Activated naive CD4-positive, alpha-beta T cell treated with anti-CD3 and anti-CD28 coated beads, Interleukin-2, amount 10 ng/mL, durations not matched to agents 7 days and 5 days (primary cell): ENCODE results near the gene FAM43B.

Source experiments
- CTCF ChIA-PET: fragments of 350-600 bp; sonication (Branson Sonifier 250); formaldehyde crosslinking; loops from one replicate; lab custom pipeline; 2021; ENCODE audit warnings: antibody characterized with exemption; lab: Charles Lee
- DNase-seq: peaks from one replicate; pipeline ENCODE4 v3.0.0-alpha.2; 2020
- H3K27ac Mint-ChIP-seq: one replicate; pipeline ENCODE4 v1.8.0; 2021; ENCODE audit warnings: mild to moderate bottlenecking, moderate library complexity, mixed read lengths
- H3K27me3 Mint-ChIP-seq: one replicate; pipeline ENCODE4 v1.8.0; 2021; ENCODE audit warnings: mild to moderate bottlenecking, mixed read lengths
- H3K36me3 Mint-ChIP-seq: one replicate; pipeline ENCODE4 v1.8.0; 2021; ENCODE audit warnings: mixed read lengths
- H3K4me1 Mint-ChIP-seq: one replicate; pipeline ENCODE4 v1.8.0; 2021; ENCODE audit warnings: mixed read lengths
- H3K4me3 Mint-ChIP-seq: one replicate; pipeline ENCODE4 v1.8.0; 2021; ENCODE audit warnings: mild to moderate bottlenecking, moderate library complexity, mixed read lengths
- H3K9me3 Mint-ChIP-seq: one replicate; pipeline ENCODE4 v1.8.0; 2021; ENCODE audit warnings: mixed read lengths

Gene FAM43B

DNA sequence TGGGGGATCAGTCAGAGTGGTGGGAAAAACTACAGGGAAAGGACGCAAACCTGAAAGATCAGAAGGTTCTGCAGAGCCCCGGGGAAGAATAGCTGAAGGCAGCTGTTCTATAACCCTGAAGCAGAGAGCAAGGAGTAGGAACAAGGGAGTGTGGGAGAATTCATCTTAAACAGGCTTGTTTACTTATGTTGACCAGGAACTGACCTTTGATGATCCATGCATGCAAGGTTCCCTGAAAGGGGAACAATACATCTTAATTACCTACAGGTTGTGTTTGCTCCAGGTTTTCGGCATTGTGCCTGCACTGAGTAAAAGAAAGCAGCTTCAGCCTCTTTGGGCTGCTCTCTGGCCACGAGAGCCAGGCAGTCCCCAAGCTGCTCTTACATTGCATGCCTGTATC is 18.7 kb upstream of the FAM43B start:
- H3K27ac Mint-ChIP-seq: no peak overlapping the region

DNA sequence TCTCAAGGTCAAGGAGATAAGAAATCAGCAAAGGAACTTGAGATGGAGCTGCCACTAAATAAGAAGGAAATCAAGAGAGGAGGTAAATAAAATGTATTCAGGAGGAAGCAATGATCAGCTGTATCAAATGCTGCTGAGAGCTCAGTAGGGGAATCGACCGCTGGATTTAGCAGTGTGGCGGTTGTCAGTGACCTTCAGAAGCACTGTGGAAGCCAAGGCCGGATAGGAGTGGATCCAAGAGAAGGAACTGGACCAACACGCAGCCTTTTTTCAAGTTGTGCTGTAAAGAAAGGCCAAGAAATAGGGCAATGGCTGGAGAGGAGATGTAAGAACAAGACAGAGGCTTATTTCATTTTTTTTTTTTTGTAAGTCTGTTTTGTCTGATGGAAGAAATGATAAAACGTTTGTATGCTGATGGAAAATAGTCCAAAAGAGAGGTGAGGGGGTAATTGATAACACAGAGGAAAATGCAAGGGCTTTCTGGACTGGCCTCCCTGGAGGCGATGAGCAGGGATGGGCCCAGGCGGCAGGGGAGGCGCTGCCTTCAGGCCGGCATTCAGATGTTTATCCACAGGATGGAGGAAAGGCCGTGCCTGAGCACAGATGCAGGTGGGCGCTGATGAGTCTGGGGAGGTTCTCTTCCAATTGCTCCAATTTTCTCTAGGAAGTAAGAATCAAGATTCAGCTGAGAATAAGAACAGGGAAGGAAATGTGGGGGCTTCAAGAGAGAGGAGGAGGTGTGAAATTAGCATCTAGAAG is 17.5 kb upstream of the FAM43B start:
- CTCF ChIA-PET: interaction anchor here (1.2 kb wide), 1 partner anchor 99 kb away, joined by 4 read pairs; no protein-coding TSS in a partner anchor
- Mint-ChIP-seq H3K9me3 (no peaks in the 10 kb centered on the region), H3K36me3 (no peaks in the 10 kb centered on the region), H3K27ac (no peak overlapping the region), H3K4me1 (no peaks in the 10 kb centered on the region), H3K4me3 (no peak overlapping the region), H3K27me3 (peaks cover 44% of the 10 kb centered on the region)
- no peak for DNase-seq

More for the DNA sequence above, 18.7 kb upstream of the FAM43B start:
- CTCF ChIA-PET: interaction anchor here (1.2 kb wide), 1 partner anchor 100 kb away, joined by 4 read pairs; no protein-coding TSS in a partner anchor
- Mint-ChIP-seq H3K4me1 (no peaks in the 10 kb centered on the region), H3K27me3 (peaks cover 48% of the 10 kb centered on the region), H3K36me3 (no peaks in the 10 kb centered on the region), H3K9me3 (no peaks in the 10 kb centered on the region), H3K4me3 (no peak overlapping the region)
- DNase-seq: no peak

GRCh38 chr1:20538227-20538626 is 14.1 kb upstream of the FAM43B start:
- H3K9me3 Mint-ChIP-seq: no peaks in the 10 kb centered on the region
- CTCF ChIA-PET: interaction anchor here (0.7 kb wide), 1 partner anchor 16 kb away, joined by 3 read pairs; no protein-coding TSS in a partner anchor
- no peak overlapping the region for H3K4me3 Mint-ChIP-seq
- peaks cover 46% of the 10 kb centered on the region for H3K27me3 Mint-ChIP-seq
- DNase-seq: no peak
- H3K36me3 Mint-ChIP-seq: no peaks in the 10 kb centered on the region
- no peak overlapping the region for H3K27ac Mint-ChIP-seq
- no peaks in the 10 kb centered on the region for H3K4me1 Mint-ChIP-seq

DNA sequence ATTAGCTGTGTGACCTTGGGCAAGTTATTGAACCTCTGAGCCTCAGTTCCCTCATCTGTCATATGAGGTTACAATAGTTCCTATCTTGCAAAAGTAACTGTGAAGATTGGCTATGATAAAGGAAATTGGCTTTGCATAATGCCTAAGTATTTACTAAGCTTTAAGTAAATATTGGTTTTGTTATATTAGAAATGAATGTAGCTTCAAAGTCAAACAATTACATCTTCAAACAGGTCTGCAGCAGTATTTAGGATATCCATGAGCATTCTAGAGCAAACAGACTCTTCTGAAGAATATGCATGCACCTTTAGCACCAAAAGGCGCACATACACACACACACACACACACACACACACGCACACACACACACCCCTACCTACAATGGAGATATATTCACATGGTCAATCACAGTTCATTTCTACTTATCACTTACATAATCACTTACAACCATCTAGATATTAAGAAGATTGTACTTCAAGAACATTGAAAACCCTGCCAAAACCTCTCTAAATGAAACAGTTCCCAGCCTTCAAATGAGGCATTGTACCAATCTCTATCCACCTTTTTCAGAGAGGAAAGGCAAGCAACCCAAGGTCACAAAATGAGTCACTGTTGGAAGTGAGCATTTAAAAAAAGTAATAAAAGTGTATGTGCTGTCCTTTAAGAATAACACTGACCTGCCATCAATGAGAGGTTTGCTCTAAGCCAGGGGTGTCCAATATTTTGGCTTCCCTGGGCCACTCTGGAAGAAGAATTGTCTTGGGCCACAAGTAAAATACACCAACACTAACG is 13.4 kb upstream of the FAM43B start:
- CTCF ChIA-PET: interaction anchor here (0.7 kb wide), 1 partner anchor 17 kb away, joined by 3 read pairs; no protein-coding TSS in a partner anchor
- Mint-ChIP-seq H3K36me3 (no peaks in the 10 kb centered on the region), H3K9me3 (no peaks in the 10 kb centered on the region), H3K4me1 (no peaks in the 10 kb centered on the region), H3K27me3 (peaks cover 45% of the 10 kb centered on the region), H3K4me3 (no peak overlapping the region), H3K27ac (no peak overlapping the region)
- DNase-seq: no peak

- Mint-ChIP-seq H3K4me3 (no peak overlapping the region), H3K9me3 (no peaks in the 10 kb centered on the region), H3K36me3 (no peaks in the 10 kb centered on the region), H3K27me3 (peaks cover 35% of the 10 kb centered on the region), H3K4me1 (no peaks in the 10 kb centered on the region), H3K27ac (no peak overlapping the region)
- CTCF ChIA-PET: no interaction called here
- DNase-seq: no peak
Observed at GRCh38 chr1:20540281-20540680, 12.1 kb upstream of the FAM43B start.

GRCh38 chr1:20546637-20547036 is 5.7 kb upstream of the FAM43B start:
- Mint-ChIP-seq H3K27ac (no peak overlapping the region), H3K4me3 (no peak overlapping the region), H3K4me1 (no peaks in the 10 kb centered on the region), H3K27me3 (peaks cover 61% of the 10 kb centered on the region), H3K9me3 (no peaks in the 10 kb centered on the region), H3K36me3 (no peaks in the 10 kb centered on the region)
- CTCF ChIA-PET: no interaction called here
- no peak for DNase-seq

GRCh38 chr1:20551161-20551560 is 1.2 kb upstream of the FAM43B start:
- Mint-ChIP-seq H3K4me1 (peaks cover 2% of the 10 kb centered on the region), H3K4me3 (no peak overlapping the region), H3K36me3 (no peaks in the 10 kb centered on the region), H3K27ac (no peak overlapping the region), H3K9me3 (no peaks in the 10 kb centered on the region), H3K27me3 (peaks cover 50% of the 10 kb centered on the region)
- DNase-seq: no peak
- CTCF ChIA-PET: interaction anchor here (0.6 kb wide), 1 partner anchor 1052 kb away, joined by 3 read pairs; no protein-coding TSS in a partner anchor

GRCh38 chr1:20552728-20553445 is 514 bp downstream of the FAM43B start:
- Mint-ChIP-seq H3K9me3 (no peaks in the 10 kb centered on the region), H3K36me3 (no peaks in the 10 kb centered on the region), H3K4me1 (peaks cover 2% of the 10 kb centered on the region), H3K27ac (no peak overlapping the region), H3K4me3 (no peak overlapping the region), H3K27me3 (peaks cover 47% of the 10 kb centered on the region)
- CTCF ChIA-PET: interaction anchor here (1.2 kb wide), 1 partner anchor 77 kb away, joined by 3 read pairs; no protein-coding TSS in a partner anchor
- no peak for DNase-seq

DNA sequence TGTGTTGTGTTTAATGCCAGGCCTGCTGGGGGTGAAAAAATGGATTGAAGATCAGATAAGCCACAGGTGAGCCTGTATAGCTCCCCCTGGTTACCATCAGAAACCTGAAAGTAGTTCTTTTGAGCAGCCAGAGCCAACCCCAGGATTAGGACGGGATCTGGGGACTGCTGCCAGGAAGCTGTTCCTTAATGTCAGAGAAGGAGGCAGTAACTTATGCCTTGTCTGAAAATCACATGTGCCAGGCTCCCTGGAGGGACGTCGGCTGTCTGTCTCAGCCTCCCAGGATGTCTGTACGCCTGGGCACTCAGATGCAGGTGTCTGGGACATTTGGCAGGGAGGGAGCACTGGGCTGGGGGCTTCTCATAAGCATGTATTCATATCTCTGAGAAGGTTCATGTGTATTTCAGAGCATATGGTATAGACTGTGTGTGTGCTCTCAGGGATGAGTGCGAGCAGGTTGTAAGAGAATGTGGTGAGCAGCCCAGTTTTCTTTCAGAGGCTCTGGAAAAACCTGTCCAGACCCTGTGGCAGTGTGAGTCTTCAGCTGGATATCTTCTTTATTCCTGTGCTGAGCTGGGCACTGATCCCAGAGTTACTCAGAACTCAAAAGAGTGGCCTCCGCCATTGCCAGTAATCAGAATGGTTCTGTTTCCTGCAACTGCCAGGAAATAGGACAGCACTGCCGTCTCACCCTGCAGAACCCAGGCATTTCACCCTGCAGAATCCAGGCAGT is 2.8 kb downstream of the FAM43B start:
- Mint-ChIP-seq H3K4me3 (no peak overlapping the region), H3K4me1 (peaks cover 2% of the 10 kb centered on the region), H3K36me3 (no peaks in the 10 kb centered on the region), H3K27me3 (peaks cover 31% of the 10 kb centered on the region), H3K27ac (no peak overlapping the region), H3K9me3 (no peaks in the 10 kb centered on the region)
- DNase-seq: no peak
- CTCF ChIA-PET: no interaction called here

GRCh38 chr1:20555758-20556120 is 3.4 kb downstream of the FAM43B start:
- Mint-ChIP-seq H3K4me1 (peaks cover 2% of the 10 kb centered on the region), H3K36me3 (no peaks in the 10 kb centered on the region), H3K27me3 (peaks cover 29% of the 10 kb centered on the region), H3K4me3 (no peak overlapping the region), H3K9me3 (no peaks in the 10 kb centered on the region), H3K27ac (no peak overlapping the region)
- CTCF ChIA-PET: no interaction called here
- no peak for DNase-seq

GRCh38 chr1:20558191-20558590 is 5.8 kb downstream of the FAM43B start:
- Mint-ChIP-seq H3K27ac (no peak overlapping the region), H3K36me3 (no peaks in the 10 kb centered on the region), H3K4me3 (no peak overlapping the region), H3K9me3 (no peaks in the 10 kb centered on the region), H3K4me1 (no peaks in the 10 kb centered on the region), H3K27me3 (peaks cover 27% of the 10 kb centered on the region)
- CTCF ChIA-PET: no interaction called here
- DNase-seq: no peak

DNA sequence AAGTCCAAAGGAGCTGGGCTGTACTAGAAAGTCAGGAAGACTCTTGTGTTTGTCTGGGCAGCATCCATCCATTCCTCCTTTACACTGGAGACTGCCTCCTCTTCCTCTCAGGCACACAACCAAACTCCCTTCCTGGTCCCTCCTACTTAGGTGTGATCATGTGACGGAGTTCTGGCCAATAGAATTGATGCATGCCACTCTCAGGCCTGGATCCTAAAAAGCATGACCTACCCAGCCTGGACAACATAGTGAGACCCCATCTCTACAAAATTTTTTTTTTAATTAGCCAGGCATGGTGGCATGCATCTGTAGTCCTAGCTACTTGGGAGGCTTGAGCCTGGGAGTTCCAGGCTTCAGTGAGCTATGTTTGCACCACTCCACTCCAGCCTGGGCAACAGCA is 8.6 kb downstream of the FAM43B start:
- no peaks in the 10 kb centered on the region for H3K36me3 Mint-ChIP-seq
- no peak overlapping the region for H3K27ac Mint-ChIP-seq
- H3K27me3 Mint-ChIP-seq: peaks cover 36% of the 10 kb centered on the region
- no peak for DNase-seq
- H3K4me1 Mint-ChIP-seq: no peaks in the 10 kb centered on the region
- no peaks in the 10 kb centered on the region for H3K9me3 Mint-ChIP-seq
- H3K4me3 Mint-ChIP-seq: no peak overlapping the region
- CTCF ChIA-PET: interaction anchor here (1.0 kb wide), 1 partner anchor 14 kb away, joined by 3 read pairs; no protein-coding TSS in a partner anchor

DNA sequence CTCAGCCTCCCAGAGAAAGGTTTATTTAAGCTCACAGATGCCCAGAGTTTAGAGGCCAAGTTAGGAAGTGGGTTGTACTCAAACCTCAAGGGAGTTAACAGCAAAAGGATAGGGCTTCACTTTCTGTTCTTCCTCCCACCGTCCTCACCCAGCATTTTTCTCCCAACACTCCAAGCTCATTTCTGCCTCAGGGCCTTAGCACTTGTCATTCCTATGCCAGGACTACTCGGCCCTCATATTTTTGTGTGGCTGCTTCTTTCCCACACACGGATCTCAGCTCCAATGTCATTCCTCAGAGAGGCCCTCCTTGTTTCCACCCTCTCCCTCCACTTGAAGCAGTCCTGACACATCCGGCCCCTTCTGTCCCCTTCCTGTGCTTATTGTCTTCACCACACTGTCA is 12.9 kb downstream of the FAM43B start:
- CTCF ChIA-PET: interaction anchor here (1.7 kb wide), 1 partner anchor 10 kb away, joined by 4 read pairs; no protein-coding TSS in a partner anchor
- Mint-ChIP-seq H3K4me3 (no peak overlapping the region), H3K36me3 (no peaks in the 10 kb centered on the region), H3K27ac (no peak overlapping the region), H3K4me1 (no peaks in the 10 kb centered on the region), H3K9me3 (no peaks in the 10 kb centered on the region), H3K27me3 (peaks cover 54% of the 10 kb centered on the region)
- DNase-seq: no peak
